ENCODE measurements around the gene SNX8. TPM values are rescaled to one million over a fixed set of nuclear protein-coding genes. Genes with fewer than 3 reads are reported as not detected.
A peak's percentile ranks its signal among the peaks of the same experiment; 100 is the strongest.

Gene SNX8
- total and polyA plus RNA-seq, 2 donors (not counting 1 experiment from before 2014, with no cell fraction given): 64.4 to 126 TPM

GRCh38 chr7:2312267-2312929, 1.8 kb downstream of the SNX8 start:
- Mint-ChIP-seq H3K27me3 (no peaks in the 10 kb centered on the region), H3K4me1 (peaks cover 36% of the 10 kb centered on the region), H3K4me3 (peak overlapping the region; percentile 93), H3K9me3 (ENCODE audit: insufficient read depth) (no peaks in the 10 kb centered on the region), H3K27ac (peak overlapping the region; percentile 97)
- Histone ChIP-seq H3K4me1 (ENCODE audit: control insufficient read depth in 2 of 2, insufficient read depth in 2 of 2, low read length in 2 of 2) (peaks cover 40 to 64% of the 10 kb centered on the region in 2 donors), H3K36me3 (replicated peaks in 1 of 2; ENCODE audit: control extremely low read depth in 1 of 2, control insufficient read depth in 1 of 2, extremely low read depth in 1 of 2, insufficient read depth in 2 of 2, low read length in 1 of 2) (peaks cover 0 to 11% of the 10 kb centered on the region in 2 experiments), H3K9me3 (ENCODE audit: control extremely low read depth in 1 of 3, control insufficient read depth in 2 of 3, insufficient read depth in 1 of 3, low read length in 2 of 3) (peaks cover 0 to 8% (median 0%) of the 10 kb centered on the region in 3 donors), H3K79me2 (ENCODE audit: control insufficient read depth, insufficient read depth, low read length) (peaks cover 66% of the 10 kb centered on the region), H2AFZ (ENCODE audit: insufficient read depth, low read depth, low read length, poor library complexity, severe bottlenecking) (no peak overlapping the region), H3K4me2 (replicated peaks; ENCODE audit: low read depth, low read length, poor library complexity, severe bottlenecking) (peak overlapping the region; percentile 92), H3K9ac (ENCODE audit: low read length) (peak overlapping the region; percentile 27), H3K27ac (ENCODE audit: low read length in 2 of 2) (peak overlapping the region; percentile 60 to 87), H4K20me1 (ENCODE audit: control insufficient read depth, insufficient read depth, low read length, poor library complexity, severe bottlenecking) (no peaks in the 10 kb centered on the region), H3K27me3 (replicated peaks in 1 of 4; ENCODE audit: control extremely low read depth in 1 of 4, control insufficient read depth in 3 of 4, insufficient read depth in 4 of 4, low read length in 3 of 4) (no peaks in the 10 kb centered on the region), H3K4me3 (ENCODE audit: control extremely low read depth in 1 of 5, extremely low read depth in 1 of 5, insufficient read depth in 1 of 5, low read depth in 2 of 5, low read length in 4 of 5) (peak overlapping the region in 4 of 5 experiments; percentile 1 to 43 (median 27))
- POLR2A ChIA-PET: interaction anchor here (0.7 to 1.5 kb wide), 3 partner anchors 16 to 42 kb away, joined by 3 to 4 read pairs (median 3); partner anchors contain the start of gene EIF3B
- no peak for TF ChIP-seq CTCF (IDR thresholded peaks at IDR 0.05)
- no peak for TF ChIP-seq EZH2 (IDR thresholded peaks at IDR 0.05; ENCODE audit: borderline replicate concordance, insufficient read depth, low read depth, low read length, poor library complexity, severe bottlenecking)
- WGBS (ENCODE audit: insufficient coverage): 62% methylated on average over 10 of the region's 17 CpGs
- no peak for ATAC-seq (ENCODE audit: low read depth)
- CTCF ChIA-PET: interaction anchor here (0.8 to 2.2 kb wide), 6 partner anchors 12 to 76 kb away, joined by 3 to 10 read pairs (median 4); no protein-coding TSS in a partner anchor
- intact Hi-C loops (cut with micrococcal nuclease): loop anchor here (5.0 kb wide), 1 partner anchor 215 kb away; no protein-coding TSS in a partner anchor
- DNase-seq: peak; percentile 78

GRCh38 chr7:2309889-2310331, 4.3 kb downstream of the SNX8 start:
- Histone ChIP-seq H3K27ac (ENCODE audit: low read length in 2 of 2) (peak overlapping the region in 1 of 2 donors; percentile 87), H3K9ac (ENCODE audit: low read length) (no peak overlapping the region), H3K4me2 (replicated peaks; ENCODE audit: low read depth, low read length, poor library complexity, severe bottlenecking) (peak overlapping the region; percentile 39), H3K4me3 (ENCODE audit: control extremely low read depth in 1 of 5, extremely low read depth in 1 of 5, insufficient read depth in 1 of 5, low read depth in 2 of 5, low read length in 4 of 5) (no peak overlapping the region), H3K4me1 (ENCODE audit: control insufficient read depth in 2 of 2, insufficient read depth in 2 of 2, low read length in 2 of 2) (peaks cover 60 to 82% of the 10 kb centered on the region in 2 donors), H3K27me3 (replicated peaks in 1 of 4; ENCODE audit: control extremely low read depth in 1 of 4, control insufficient read depth in 3 of 4, insufficient read depth in 4 of 4, low read length in 3 of 4) (no peaks in the 10 kb centered on the region), H3K36me3 (replicated peaks in 1 of 2; ENCODE audit: control extremely low read depth in 1 of 2, control insufficient read depth in 1 of 2, extremely low read depth in 1 of 2, insufficient read depth in 2 of 2, low read length in 1 of 2) (peaks cover 0 to 11% of the 10 kb centered on the region in 2 experiments), H3K9me3 (ENCODE audit: control extremely low read depth in 1 of 3, control insufficient read depth in 2 of 3, insufficient read depth in 1 of 3, low read length in 2 of 3) (peaks cover 0 to 5% (median 0%) of the 10 kb centered on the region in 3 donors), H4K20me1 (ENCODE audit: control insufficient read depth, insufficient read depth, low read length, poor library complexity, severe bottlenecking) (no peaks in the 10 kb centered on the region), H3K79me2 (ENCODE audit: control insufficient read depth, insufficient read depth, low read length) (peaks cover 90% of the 10 kb centered on the region), H2AFZ (ENCODE audit: insufficient read depth, low read depth, low read length, poor library complexity, severe bottlenecking) (no peak overlapping the region)
- WGBS (ENCODE audit: insufficient coverage): 90% methylated on average over 17 of the region's 20 CpGs
- Mint-ChIP-seq H3K9me3 (ENCODE audit: insufficient read depth) (no peaks in the 10 kb centered on the region), H3K27me3 (no peaks in the 10 kb centered on the region), H3K4me1 (peaks cover 52% of the 10 kb centered on the region), H3K4me3 (peak overlapping the region; percentile 45), H3K27ac (peak overlapping the region; percentile 71)
- TF ChIP-seq EZH2 (IDR thresholded peaks at IDR 0.05; ENCODE audit: borderline replicate concordance, insufficient read depth, low read depth, low read length, poor library complexity, severe bottlenecking) (no peak), CTCF (IDR thresholded peaks at IDR 0.05) (no peak)
- intact Hi-C loops (cut with micrococcal nuclease): loop anchor here (5.0 kb wide), 1 partner anchor 217 kb away; no protein-coding TSS in a partner anchor
- CTCF ChIA-PET: interaction anchor here (0.6 to 0.7 kb wide), 2 partner anchors 51 to 197 kb away, joined by 3 read pairs; no protein-coding TSS in a partner anchor
- POLR2A ChIA-PET: interaction anchor here (1.1 to 1.8 kb wide), 3 partner anchors 11 to 51 kb away, joined by 3 to 6 read pairs (median 3); no protein-coding TSS in a partner anchor
- DNase-seq (no peak), ATAC-seq (ENCODE audit: low read depth) (no peak)

Measured in B cell (primary cell).